Neural progenitor cell (in vitro differentiated cells): Measurements from ENCODE around the gene CNOT6L. TPM values are rescaled to one million over a fixed set of nuclear protein-coding genes. Genes with fewer than 3 reads are reported as not detected.

Experiments used
- DNase-seq: peaks from one replicate; pipeline ENCODE4 v3.0.0-alpha.2; 2016; ENCODE audit warnings: low spot score
- H2AFZ ChIP-seq: fragments of 200-600 bp; sonication (generic); replicated peaks from 2 replicates; pipeline ENCODE4 v1.6.1; 2016; ENCODE audit warnings: antibody characterized with exemption
- H3F3A ChIP-seq: fragments of 200-600 bp; sonication (generic); 2 replicates; pipeline ENCODE4 v1.6.1; 2016; ENCODE audit warnings: antibody characterized with exemption, low read depth
- H3K27ac ChIP-seq: fragments of 200-600 bp; sonication (generic); 2 replicates; pipeline ENCODE4 v1.5.1; 2016; ENCODE audit warnings: mild to moderate bottlenecking
- H3K27me3 ChIP-seq: fragments of 200-600 bp; sonication (generic); 2 replicates; pipeline ENCODE4 v1.6.1; 2016; ENCODE audit warnings: mild to moderate bottlenecking, moderate library complexity
- H3K36me3 ChIP-seq: fragments of 200-600 bp; sonication (generic); 2 replicates; pipeline ENCODE4 v1.5.1; 2016
- H3K4me1 ChIP-seq: fragments of 200-600 bp; sonication (generic); 2 replicates; pipeline ENCODE4 v1.6.1; 2016; ENCODE audit warnings: mixed run types
- H3K4me2 ChIP-seq: fragments of 200-600 bp; sonication (generic); 2 replicates; pipeline ENCODE4 v1.6.1; 2016
- H3K4me3 ChIP-seq: fragments of 200-600 bp; sonication (generic); 2 replicates; pipeline ENCODE4 v1.5.1; 2016
- H3K79me2 ChIP-seq: fragments of 200-600 bp; sonication (generic); 2 replicates; pipeline ENCODE4 v1.6.1; 2016; ENCODE audit warnings: low read depth
- H3K9ac ChIP-seq: fragments of 200-600 bp; sonication (generic); 2 replicates; pipeline ENCODE4 v1.6.1; 2016
- H3K9me3 ChIP-seq: fragments of 200-600 bp; sonication (generic); 2 replicates; pipeline ENCODE4 v1.5.1; 2016; ENCODE audit warnings: low read depth
- H4K20me1 ChIP-seq: fragments of 200-600 bp; sonication (generic); 2 replicates; pipeline ENCODE4 v1.6.1; 2016; ENCODE audit warnings: low read depth
- H3K27ac Mint-ChIP-seq: 3 replicates; pipeline ENCODE4 v1.8.0; 2021; ENCODE audit warnings: mixed read lengths
- H3K27me3 Mint-ChIP-seq: 2 replicates; pipeline ENCODE4 v1.8.0; 2022; ENCODE audit warnings: low read depth, mild to moderate bottlenecking, inconsistent platforms, moderate library complexity, mixed read lengths; ENCODE audit not compliant: insufficient read depth
- H3K36me3 Mint-ChIP-seq: 3 replicates; pipeline ENCODE4 v1.8.0; 2021; ENCODE audit warnings: mixed read lengths
- H3K4me1 Mint-ChIP-seq: 3 replicates; pipeline ENCODE4 v1.8.0; 2021; ENCODE audit warnings: mixed read lengths
- H3K4me3 Mint-ChIP-seq: 3 replicates; pipeline ENCODE4 v1.8.0; 2021; ENCODE audit warnings: mild to moderate bottlenecking, moderate library complexity, mixed read lengths
- H3K9me3 Mint-ChIP-seq: 3 replicates; pipeline ENCODE4 v1.8.0; 2020; ENCODE audit warnings: mixed read lengths
- CTCF ChIP-seq: fragments of 200-600 bp; sonication (generic); IDR thresholded peaks from 2 replicates; pipeline ENCODE4 v1.5.1; 2017; ENCODE audit warnings: antibody characterized with exemption, mild to moderate bottlenecking
- EZH2 ChIP-seq: fragments of 200-600 bp; sonication (generic); IDR thresholded peaks from 2 replicates; pipeline ENCODE4 v1.6.1; 2017; ENCODE audit warnings: antibody characterized with exemption, mild to moderate bottlenecking, moderate library complexity
- EZH2phosphoT487 ChIP-seq: fragments of 200-600 bp; sonication (generic); IDR thresholded peaks from 2 replicates; pipeline ENCODE4 v1.6.1; 2017; ENCODE audit warnings: antibody characterized with exemption
- small RNA-seq: library from RNA; depleted of rRNA; stranded (forward); fragments of <200 nt; gene quantifications from one replicate; pipeline ENCODE3, GENCODE V24; 2015
- total RNA-seq: library from RNA; depleted of rRNA; stranded (reverse); fragments of >200 nt; gene quantifications from 2 replicates; pipeline ENCODE4 v1.2.3, GENCODE V29; 2015; ENCODE audit warnings: low replicate concordance

CNOT6L gene
- total RNA-seq, 1 donor from 2014 or later: 7.5 TPM

DNA sequence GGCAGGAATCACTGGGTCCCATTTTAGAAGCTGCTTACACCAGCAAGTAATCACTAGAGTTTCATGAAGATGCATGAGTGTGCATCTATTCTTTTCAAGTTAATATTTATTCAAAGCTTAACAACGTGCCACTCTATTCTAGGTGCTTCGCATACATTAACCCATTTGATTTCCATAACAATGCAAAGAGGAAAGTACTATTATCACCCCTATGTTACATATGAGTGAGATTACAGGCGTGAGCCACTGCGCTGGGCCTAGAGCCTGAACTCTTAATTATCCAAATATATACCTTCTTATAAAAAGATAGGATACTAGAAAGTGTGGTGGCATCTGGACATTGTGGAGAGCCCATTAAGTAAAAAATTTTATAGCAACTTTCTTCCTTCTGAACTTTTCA, 148.1 kb downstream of the CNOT6L start:
- no peak for DNase-seq
- H3K36me3 Mint-ChIP-seq: no peaks in the 10 kb centered on the region
- Histone ChIP-seq H3K9me3 (no peaks in the 10 kb centered on the region), H4K20me1 (no peaks in the 10 kb centered on the region), H3K27ac (no peak overlapping the region), H3K27me3 (no peaks in the 10 kb centered on the region), H2AFZ (peak overlapping the region; percentile 60), H3K4me3 (no peak overlapping the region), H3K9ac (no peak overlapping the region), H3K36me3 (no peaks in the 10 kb centered on the region), H3K4me1 (peaks cover 5% of the 10 kb centered on the region), H3K4me2 (no peak overlapping the region), H3K79me2 (no peaks in the 10 kb centered on the region), H3F3A (no peaks in the 10 kb centered on the region)
- H3K4me3 Mint-ChIP-seq: no peak overlapping the region
- no peaks in the 10 kb centered on the region for H3K4me1 Mint-ChIP-seq
- no peak for TF ChIP-seq EZH2
- TF ChIP-seq CTCF: no peak
- TF ChIP-seq EZH2phosphoT487: no peak
- no peaks in the 10 kb centered on the region for H3K9me3 Mint-ChIP-seq
- peaks cover 3% of the 10 kb centered on the region for H3K27me3 Mint-ChIP-seq
- no peak overlapping the region for H3K27ac Mint-ChIP-seq

- no peak overlapping the region for H2AFZ ChIP-seq
- no peak for TF ChIP-seq EZH2
- no peak for TF ChIP-seq CTCF
- TF ChIP-seq EZH2phosphoT487: no peak
- Mint-ChIP-seq H3K27me3 (peaks cover 3% of the 10 kb centered on the region), H3K4me1 (no peaks in the 10 kb centered on the region), H3K27ac (no peak overlapping the region), H3K4me3 (no peak overlapping the region), H3K9me3 (no peaks in the 10 kb centered on the region), H3K36me3 (no peaks in the 10 kb centered on the region)
- no peaks in the 10 kb centered on the region for H3K27me3 ChIP-seq
- no peaks in the 10 kb centered on the region for H3F3A ChIP-seq
- no peak overlapping the region for H3K27ac ChIP-seq
- no peak for DNase-seq
- H3K9me3 ChIP-seq: no peaks in the 10 kb centered on the region
- H4K20me1 ChIP-seq: no peaks in the 10 kb centered on the region
- H3K9ac ChIP-seq: no peak overlapping the region
- no peaks in the 10 kb centered on the region for H3K79me2 ChIP-seq
- H3K4me1 ChIP-seq: peaks cover 5% of the 10 kb centered on the region
- no peaks in the 10 kb centered on the region for H3K36me3 ChIP-seq
- H3K4me2 ChIP-seq: no peak overlapping the region
- H3K4me3 ChIP-seq: no peak overlapping the region
Observed at GRCh38 chr4:77669946-77670590, 149.1 kb downstream of the CNOT6L start.

DNA sequence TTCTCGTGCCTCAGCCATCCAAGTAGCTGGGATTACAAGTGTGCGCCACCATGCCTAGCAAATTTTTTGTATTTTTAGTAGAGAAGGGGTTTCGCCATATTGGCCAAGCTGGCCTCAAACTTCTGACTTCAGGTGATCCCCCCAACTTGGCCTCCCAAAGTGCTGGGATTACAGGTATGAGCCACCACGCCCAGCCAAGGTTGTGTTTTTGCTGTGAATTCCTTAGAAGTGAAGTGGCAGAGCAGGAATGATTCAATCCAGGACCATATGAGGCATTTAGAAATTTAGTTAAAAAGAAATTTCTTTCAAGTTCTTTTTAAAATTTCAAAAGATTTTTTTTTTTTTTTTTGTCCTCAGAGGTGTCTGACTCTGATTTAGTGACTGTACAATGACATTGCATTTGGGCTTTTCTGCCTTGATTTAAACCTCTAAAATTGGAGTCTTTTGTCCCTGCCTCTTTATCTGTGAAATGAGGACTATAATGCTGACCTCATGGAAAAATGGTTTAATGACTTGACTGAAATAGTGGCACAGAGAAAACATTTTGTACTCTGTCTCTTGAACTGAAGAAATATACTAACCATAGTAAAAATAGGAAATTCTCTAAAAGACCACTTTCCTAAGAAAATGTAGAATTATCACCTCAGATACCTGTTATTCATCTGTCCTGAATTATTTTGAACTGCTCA, 153.6 kb downstream of the CNOT6L start:
- Histone ChIP-seq H3K79me2 (no peaks in the 10 kb centered on the region), H4K20me1 (no peaks in the 10 kb centered on the region), H3F3A (no peaks in the 10 kb centered on the region), H3K27ac (no peak overlapping the region), H3K36me3 (no peaks in the 10 kb centered on the region), H3K9me3 (no peaks in the 10 kb centered on the region), H2AFZ (no peak overlapping the region), H3K9ac (no peak overlapping the region), H3K4me1 (no peaks in the 10 kb centered on the region), H3K4me3 (no peak overlapping the region), H3K4me2 (no peak overlapping the region), H3K27me3 (no peaks in the 10 kb centered on the region)
- no peak overlapping the region for H3K27ac Mint-ChIP-seq
- TF ChIP-seq CTCF: no peak
- no peak for TF ChIP-seq EZH2
- TF ChIP-seq EZH2phosphoT487: no peak
- no peaks in the 10 kb centered on the region for H3K36me3 Mint-ChIP-seq
- H3K4me1 Mint-ChIP-seq: no peaks in the 10 kb centered on the region
- no peak overlapping the region for H3K4me3 Mint-ChIP-seq
- H3K27me3 Mint-ChIP-seq: peaks cover 3% of the 10 kb centered on the region
- H3K9me3 Mint-ChIP-seq: no peaks in the 10 kb centered on the region
- DNase-seq: no peak

Small RNA genes within 50 kb of the gene (small RNA-seq; reads per million reads assigned to genes)
- gene AC112225.1: not detected
- not detected for gene RF00612

Other genes with a start within 250 kb of the CNOT6L start
- gene CXCL13, start 213.5 kb downstream of the CNOT6L start, total RNA-seq: not detected in 2 replicates
- 28.8 and 48.5 TPM in 2 replicates for gene MRPL1, start 43.5 kb upstream of the CNOT6L start, total RNA-seq
- gene FRAS1, start 238.0 kb upstream of the CNOT6L start, total RNA-seq: 21.1 and 21.3 TPM in 2 replicates